ENCODE results near the gene PRR16. TPM values are rescaled to one million over a fixed set of nuclear protein-coding genes. Genes with fewer than 3 reads are reported as not detected.

The PRR16 gene
- total RNA-seq, 1 experiment from 2014 or later, result not detected

- no peak for ATAC-seq
- H3K4me1 ChIP-seq (ENCODE audit: control insufficient read depth, insufficient read depth, low read length), result no peaks in the 10 kb centered on the region
- DNase-seq (ENCODE audit: low read depth, low spot score), result no peak
- TF ChIP-seq POLR2AphosphoS5 (IDR thresholded peaks at IDR 0.05; ENCODE audit: low read depth, low read length) (no peak), CTCF (IDR thresholded peaks at IDR 0.05) (no peak), SIN3A (IDR thresholded peaks at IDR 0.05; ENCODE audit: borderline replicate concordance, insufficient read depth, low read depth, low read length) (no peak), REST (IDR thresholded peaks at IDR 0.05; ENCODE audit: insufficient read depth in 1 of 2, low read depth in 2 of 2, low read length in 1 of 2) (no peak), TCF7L2 (IDR thresholded peaks at IDR 0.05; ENCODE audit: low read depth, low read length) (no peak)
- H3K36me3 ChIP-seq (ENCODE audit: control insufficient read depth, insufficient read depth, low read length), result no peaks in the 10 kb centered on the region
- H3K27ac ChIP-seq (ENCODE audit: low read length), result no peak overlapping the region
- CTCF ChIA-PET, result no interaction called here
- BruUV-seq (replicated peaks), result no TSS peak
- H3K4me3 ChIP-seq (ENCODE audit: low read depth in 2 of 2, low read length in 2 of 2), result no peak overlapping the region
- intact Hi-C loops (cut with micrococcal nuclease; ENCODE audit: unreplicated experiment) (no loop called here), in situ Hi-C loops (cut with HindIII; ENCODE audit: low pct_unique_long_range_greater_than_20kb, low sequenced_read_pairs) (no loop called here)
- no peaks in the 10 kb centered on the region for H3K27me3 ChIP-seq (ENCODE audit: control insufficient read depth, insufficient read depth, low read length)
- H3K9me3 ChIP-seq (ENCODE audit: control insufficient read depth, insufficient read depth, low read depth, low read length), result no peaks in the 10 kb centered on the region
- POLR2A ChIA-PET, result no interaction called here
Observed at GRCh38 chr5:120446901-120447300, 17.2 kb upstream of the PRR16 start.

GRCh38 chr5:120447706-120448239 is 16.3 kb upstream of the PRR16 start:
- ATAC-seq, result no peak
- CTCF ChIA-PET, result no interaction called here
- BruUV-seq (replicated peaks), result no TSS peak

More at GRCh38 chr5:120447706-120448239, 16.3 kb upstream of the PRR16 start:
- Histone ChIP-seq H3K27ac (ENCODE audit: low read length) (no peak overlapping the region), H3K9me3 (ENCODE audit: control insufficient read depth, insufficient read depth, low read depth, low read length) (no peaks in the 10 kb centered on the region), H3K4me1 (ENCODE audit: control insufficient read depth, insufficient read depth, low read length) (no peaks in the 10 kb centered on the region), H3K36me3 (ENCODE audit: control insufficient read depth, insufficient read depth, low read length) (no peaks in the 10 kb centered on the region), H3K27me3 (ENCODE audit: control insufficient read depth, insufficient read depth, low read length) (no peaks in the 10 kb centered on the region), H3K4me3 (ENCODE audit: low read depth in 2 of 2, low read length in 2 of 2) (no peak overlapping the region)
- intact Hi-C loops (cut with micrococcal nuclease; ENCODE audit: unreplicated experiment), result no loop called here
- POLR2A ChIA-PET, result no interaction called here
- no peak for DNase-seq (ENCODE audit: low read depth, low spot score)
- TF ChIP-seq REST (IDR thresholded peaks at IDR 0.05; ENCODE audit: insufficient read depth in 1 of 2, low read depth in 2 of 2, low read length in 1 of 2) (no peak), SIN3A (IDR thresholded peaks at IDR 0.05; ENCODE audit: borderline replicate concordance, insufficient read depth, low read depth, low read length) (no peak)
- in situ Hi-C loops (cut with HindIII; ENCODE audit: low pct_unique_long_range_greater_than_20kb, low sequenced_read_pairs), result no loop called here

All from Panc1 (cell line).